GM03348 (cell line): Measurements from ENCODE around the gene GAB2.

ENCODE experiments used
- DNase-seq: peaks from one replicate; pipeline ENCODE4 v3.0.0; 2012; ENCODE audit warnings: low spot score

GAB2 gene

DNA sequence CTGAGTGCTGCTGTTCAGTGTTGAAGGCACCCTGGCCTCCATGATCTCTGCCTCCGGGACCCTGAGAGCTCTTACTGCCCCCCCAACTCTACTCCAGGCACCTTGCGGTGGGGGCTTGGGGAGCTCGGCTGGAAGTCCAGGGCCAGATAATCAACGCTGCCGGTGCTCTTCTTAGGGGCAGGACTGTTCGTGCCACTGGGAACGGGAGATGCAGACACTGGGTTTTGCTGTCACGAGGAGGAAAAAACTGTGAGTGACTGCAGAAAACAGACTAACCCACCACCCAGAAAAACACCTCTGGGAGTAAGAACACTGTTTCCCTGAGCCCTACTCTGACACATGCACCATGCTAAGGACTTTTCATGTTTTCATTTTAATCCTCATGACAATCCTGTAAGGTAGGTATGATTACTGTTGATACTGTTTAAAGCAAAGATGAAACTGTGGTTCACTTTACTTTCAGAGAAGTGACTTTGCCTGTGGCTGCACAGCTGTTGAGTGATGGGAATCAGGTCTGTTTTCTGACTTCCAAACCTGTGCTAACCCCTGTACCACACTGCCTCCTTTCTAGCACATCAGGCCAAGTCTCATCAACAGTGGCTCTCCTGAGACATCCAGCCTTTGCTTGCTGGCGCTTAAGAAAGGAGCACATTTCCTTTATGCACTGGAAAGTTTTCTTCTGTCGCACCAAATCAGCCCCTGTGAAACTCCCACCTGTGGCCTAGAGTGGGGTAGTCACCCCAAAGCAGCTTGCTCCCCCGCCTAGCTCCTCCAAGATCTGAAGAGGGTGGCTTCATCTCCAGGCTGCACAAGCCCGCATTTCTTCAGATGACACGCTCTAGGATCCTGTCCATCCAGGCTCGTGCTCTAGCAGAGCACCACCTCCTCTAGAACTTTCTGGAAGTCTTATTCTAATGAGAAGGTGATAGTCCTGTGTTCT lies 197.1 kb downstream of the GAB2 start:
- no peak for DNase-seq

DNA sequence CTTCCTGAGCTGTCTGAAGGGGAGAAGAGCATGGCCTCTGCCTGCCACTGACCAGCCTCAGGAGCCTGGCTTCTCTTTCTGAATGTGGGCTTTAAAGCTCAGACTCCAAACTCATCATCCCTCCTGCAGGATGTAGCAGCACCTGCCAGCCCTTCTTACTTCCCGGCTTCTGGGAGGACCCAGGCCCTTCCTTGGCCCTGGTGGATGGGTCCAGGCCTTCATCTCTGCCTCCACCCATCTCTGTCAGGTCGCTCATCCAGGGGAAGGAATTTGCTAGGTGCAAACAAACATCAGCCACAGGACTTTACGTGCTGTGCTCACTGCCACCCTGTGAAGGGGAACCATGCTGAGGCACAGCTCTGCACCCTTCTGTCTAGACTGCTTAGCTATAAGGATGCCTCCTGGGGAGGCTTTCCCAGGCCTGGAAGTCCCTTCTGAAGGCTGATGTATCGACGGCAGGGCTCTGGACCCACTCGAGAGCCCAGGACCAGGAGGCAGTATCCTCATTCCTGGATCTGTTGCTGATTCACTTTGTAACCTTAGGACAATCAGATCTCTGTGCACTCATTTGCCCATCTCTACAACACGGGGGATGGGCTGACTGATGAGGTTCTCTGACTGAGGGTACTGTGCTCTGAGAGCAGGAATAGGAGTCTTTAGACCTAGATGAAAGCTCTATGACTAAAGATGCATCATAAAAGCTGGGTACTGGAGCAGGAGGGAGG lies 198.0 kb downstream of the GAB2 start:
- no peak for DNase-seq

DNA sequence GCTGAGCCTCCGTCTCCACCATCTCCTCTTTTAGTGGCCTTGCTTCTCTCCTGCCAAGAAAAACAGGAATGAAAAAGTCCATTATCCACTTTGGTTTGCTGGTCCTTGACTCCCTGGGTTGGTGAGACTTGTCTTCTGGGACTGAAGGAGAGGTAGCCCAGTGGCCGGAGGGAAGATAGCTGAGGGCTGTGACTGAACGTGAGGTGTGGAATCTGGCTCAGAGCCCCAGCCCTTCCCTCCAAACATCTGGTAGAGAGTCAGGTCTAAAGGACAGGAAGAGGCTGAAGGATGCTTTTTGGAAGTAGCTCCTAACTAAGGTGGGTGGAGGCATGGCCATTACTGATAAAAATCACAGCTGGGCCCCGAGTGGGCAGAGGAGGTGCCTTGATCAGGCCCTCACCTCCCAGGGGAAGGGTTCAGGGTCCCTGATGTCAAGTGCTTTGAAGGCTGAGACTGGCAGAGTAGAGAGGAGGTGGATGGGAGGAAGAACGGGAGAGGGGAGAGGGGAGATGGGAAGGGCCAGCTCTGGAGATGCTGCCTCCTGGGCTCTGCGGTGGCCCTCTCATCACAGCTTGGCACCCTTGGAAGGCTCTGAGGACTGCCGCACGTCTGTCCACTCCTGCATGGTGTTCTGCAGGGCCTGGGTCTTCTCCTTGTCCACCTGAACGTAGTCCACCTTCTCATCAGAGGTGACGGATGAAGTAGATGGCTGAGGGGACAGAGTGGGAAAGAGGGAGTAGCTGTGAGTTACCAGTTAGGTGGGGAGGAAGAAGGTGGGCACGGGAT lies 198.7 kb downstream of the GAB2 start:
- DNase-seq: no peak

DNA sequence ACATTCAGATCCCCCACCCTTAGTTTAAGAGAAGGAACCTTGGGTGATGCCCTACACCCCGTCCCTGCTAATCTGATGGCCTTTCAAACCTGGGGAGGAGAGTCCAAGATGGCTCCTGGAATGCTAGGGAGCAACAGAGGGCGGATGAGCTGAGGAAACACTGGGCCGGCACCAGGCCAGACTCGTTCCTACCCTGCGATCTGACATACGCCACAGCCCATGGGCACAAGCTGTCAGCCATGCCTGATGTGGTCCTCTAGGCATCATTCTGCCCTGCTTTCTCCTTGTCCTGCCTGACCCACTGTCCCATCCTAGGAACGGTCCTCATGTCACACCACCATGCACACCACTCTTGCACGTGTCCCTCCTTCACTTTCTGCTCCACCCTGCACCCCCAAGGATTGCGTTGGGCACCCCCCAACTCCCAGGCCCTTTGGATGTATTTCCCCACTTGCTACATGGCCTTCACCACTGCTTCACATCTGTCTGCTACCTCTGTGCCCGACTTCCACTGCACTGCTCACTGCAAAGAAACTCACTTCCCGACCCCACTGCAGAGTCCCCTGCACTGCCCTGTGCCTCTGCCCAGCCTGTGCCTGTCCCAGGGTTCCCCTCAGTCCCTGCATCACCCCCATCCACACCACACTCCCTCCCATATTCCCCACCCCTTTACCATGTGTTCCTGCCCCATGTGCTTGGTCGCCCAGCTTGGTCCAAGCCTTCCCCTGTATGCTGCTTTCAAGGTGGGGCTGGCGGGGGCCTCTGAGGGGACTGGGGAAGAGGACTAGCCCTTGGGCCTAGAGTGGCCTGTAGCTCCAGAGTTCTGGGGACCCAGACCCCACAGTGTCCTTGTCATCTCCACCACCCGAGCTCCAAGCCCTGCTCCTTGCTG lies 199.7 kb downstream of the GAB2 start:
- DNase-seq: no peak

- no peak for DNase-seq
Measured at GRCh38 chr11:78216571-78217287, 200.9 kb downstream of the GAB2 start.

DNA sequence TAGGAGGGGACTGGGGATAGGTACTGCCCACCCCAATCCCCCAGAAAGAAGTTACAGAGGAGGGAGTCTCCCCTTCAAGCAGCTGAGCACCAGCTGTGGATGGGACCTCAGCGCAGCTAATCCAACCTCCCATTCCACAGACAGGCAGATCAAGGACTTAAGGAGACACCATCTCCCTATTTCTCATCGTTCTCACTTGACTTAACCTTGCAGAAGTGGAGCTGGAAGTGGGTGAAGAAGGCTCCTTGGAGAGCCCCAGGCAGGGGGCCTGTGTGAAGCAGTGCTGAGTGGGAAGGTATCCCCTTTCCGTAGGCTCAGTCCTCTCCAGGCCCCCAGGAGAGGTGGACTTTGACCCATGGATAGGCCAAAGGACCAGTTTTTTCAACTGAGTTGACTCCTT lies 201.6 kb downstream of the GAB2 start:
- no peak for DNase-seq

- no peak for DNase-seq
Measured at GRCh38 chr11:78214331-78215194, 203.1 kb downstream of the GAB2 start.

- no peak for DNase-seq
Measured at GRCh38 chr11:78213526-78214330, 203.9 kb downstream of the GAB2 start.

DNA sequence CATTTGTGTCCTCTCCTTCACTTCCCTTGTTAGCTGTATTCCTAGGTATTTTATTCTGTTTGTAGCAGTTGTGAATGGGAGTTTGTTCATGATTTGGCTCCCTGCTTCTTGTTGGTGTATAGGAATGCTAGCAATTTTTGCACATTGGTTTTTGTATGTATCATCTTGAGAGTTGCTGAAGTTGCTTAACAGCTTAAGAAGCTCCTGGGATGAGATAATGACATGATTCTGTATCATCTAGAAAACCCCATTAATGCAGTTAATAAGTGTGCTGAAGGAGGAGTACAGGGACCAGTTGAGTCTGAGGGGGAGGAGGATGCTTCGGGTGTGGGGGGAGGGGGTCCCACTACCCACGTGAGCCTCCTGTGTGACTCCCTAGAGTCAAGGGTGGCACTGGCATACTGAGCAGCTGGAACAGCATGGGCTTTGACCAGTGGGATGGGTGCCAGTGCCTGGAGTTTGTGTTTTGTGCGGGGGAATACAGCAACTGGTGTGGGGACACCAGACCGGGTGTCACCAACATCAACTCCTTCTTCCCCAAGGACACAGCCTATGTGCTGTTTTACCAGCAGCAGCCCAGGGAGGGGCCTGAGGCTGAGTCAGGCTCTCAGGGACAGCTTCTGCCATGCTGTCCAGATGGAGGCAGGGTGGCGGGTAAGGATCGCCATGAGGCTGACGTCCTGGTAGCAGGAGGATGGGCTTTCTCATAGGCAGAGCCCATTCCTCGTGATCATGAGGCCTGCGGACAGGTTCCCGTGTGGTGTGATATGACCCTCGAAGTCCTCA lies 204.8 kb downstream of the GAB2 start:
- peak; percentile 59 for DNase-seq

DNA sequence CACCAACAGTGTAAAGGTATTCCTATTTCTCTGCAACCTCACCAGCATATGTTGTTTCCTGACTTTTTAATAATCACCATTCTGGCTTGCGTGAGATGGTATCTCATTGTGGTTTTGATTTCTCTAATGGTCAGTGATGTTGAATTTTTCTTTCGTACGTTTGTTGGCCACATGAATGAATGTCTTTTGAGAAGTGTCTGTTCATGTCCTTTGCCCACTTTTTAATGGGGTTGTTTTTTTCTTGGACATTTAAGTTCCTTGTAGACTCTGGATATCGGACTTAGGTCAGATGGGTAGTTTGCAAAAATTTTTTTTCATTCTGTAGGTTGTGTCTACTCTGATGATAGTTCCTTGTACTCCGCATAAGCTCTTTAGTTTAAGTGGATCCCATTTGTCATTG lies 206.1 kb downstream of the GAB2 start:
- no peak for DNase-seq

DNA sequence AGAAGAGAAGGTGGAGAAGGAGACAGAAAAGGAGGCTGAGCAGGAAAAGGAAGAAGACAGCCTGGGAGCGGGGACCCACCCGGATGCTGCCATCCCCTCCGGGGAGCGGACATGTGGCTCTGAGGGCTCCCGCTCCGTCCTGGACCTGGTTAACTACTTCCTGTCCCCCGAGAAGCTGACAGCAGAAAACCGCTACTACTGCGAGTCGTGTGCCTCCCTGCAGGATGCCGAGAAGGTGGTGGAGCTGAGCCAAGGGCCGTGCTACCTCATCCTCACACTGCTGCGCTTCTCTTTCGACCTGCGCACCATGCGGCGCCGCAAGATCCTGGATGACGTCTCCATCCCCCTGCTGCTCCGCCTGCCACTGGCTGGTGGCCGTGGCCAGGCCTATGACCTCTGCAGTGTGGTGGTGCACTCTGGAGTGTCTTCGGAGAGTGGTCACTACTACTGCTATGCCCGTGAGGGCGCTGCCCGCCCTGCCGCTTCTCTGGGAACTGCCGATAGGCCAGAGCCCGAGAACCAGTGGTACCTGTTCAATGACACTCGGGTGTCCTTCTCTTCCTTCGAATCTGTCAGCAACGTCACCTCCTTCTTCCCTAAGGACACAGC lies 207.5 kb downstream of the GAB2 start:
- DNase-seq: no peak

GRCh38 chr11:78209478-78209877 lies 208.1 kb downstream of the GAB2 start:
- DNase-seq: no peak

GRCh38 chr11:78208257-78209165 lies 209.1 kb downstream of the GAB2 start:
- no peak for DNase-seq

DNA sequence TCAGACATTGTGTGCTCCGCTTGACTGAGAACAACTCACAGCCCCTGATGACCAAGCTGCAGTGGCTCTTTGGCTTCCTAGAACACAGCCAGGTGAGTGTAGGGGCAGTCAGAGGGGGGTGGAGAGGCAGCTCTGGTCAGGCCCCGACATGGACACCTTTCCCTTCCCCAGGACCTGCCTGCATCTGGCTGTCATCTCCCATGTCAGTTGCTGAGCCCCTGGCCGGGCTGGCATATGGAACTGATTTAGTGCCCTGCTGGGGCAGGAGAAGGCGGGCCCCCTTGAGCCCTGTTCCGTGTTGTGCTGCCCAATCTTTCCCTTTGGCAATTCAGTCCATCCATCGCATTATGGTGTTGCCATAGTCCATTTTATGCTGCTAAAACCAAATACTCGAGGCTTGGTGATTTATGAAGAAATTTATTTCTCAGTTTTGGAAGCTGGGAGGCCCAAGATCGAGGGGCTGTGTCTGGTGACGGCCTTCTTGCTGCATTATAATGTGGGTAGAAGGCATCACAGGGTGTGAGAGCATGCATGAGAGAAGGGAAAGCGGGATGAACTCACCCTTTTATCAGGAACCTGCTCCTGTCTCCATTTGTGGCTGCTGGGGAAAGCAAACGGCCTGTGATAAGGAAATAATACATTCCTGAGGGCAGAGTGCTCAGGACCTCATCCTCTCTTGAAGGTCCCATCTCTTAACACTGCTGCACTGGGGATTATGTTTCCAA lies 209.9 kb downstream of the GAB2 start:
- no peak for DNase-seq

GRCh38 chr11:78205691-78206090 lies 211.9 kb downstream of the GAB2 start:
- no peak for DNase-seq

- no peak for DNase-seq
Measured at GRCh38 chr11:78205256-78205655, 212.4 kb downstream of the GAB2 start.
